LNCaP clone FGC (cell line): ENCODE data around the gene NLRC4.
"Not testable (repeated sequence)": the region's sequence is repeated elsewhere in the genome, so short reads cannot be mapped to it uniquely, and the experiment has no call there.

Experiments used
- DNase-seq: peaks from one replicate; pipeline ENCODE4 v3.0.0-alpha.2; 2011; ENCODE audit warnings: low read depth
- H3K4me3 ChIP-seq: 2 replicates; pipeline ENCODE4 v1.5.1; 2011; ENCODE audit warnings: mild to moderate bottlenecking, low read depth, low read length, control low read depth
- TF ChIP-seq, protein P1 (sequence below): IDR thresholded peaks from 2 replicates; pipeline ENCODE4 v1.5.1; 2012; ENCODE audit warnings: mild to moderate bottlenecking; ENCODE audit not compliant: control insufficient read depth, insufficient read depth; ENCODE audit errors: extremely low read depth

Gene NLRC4, protein sequence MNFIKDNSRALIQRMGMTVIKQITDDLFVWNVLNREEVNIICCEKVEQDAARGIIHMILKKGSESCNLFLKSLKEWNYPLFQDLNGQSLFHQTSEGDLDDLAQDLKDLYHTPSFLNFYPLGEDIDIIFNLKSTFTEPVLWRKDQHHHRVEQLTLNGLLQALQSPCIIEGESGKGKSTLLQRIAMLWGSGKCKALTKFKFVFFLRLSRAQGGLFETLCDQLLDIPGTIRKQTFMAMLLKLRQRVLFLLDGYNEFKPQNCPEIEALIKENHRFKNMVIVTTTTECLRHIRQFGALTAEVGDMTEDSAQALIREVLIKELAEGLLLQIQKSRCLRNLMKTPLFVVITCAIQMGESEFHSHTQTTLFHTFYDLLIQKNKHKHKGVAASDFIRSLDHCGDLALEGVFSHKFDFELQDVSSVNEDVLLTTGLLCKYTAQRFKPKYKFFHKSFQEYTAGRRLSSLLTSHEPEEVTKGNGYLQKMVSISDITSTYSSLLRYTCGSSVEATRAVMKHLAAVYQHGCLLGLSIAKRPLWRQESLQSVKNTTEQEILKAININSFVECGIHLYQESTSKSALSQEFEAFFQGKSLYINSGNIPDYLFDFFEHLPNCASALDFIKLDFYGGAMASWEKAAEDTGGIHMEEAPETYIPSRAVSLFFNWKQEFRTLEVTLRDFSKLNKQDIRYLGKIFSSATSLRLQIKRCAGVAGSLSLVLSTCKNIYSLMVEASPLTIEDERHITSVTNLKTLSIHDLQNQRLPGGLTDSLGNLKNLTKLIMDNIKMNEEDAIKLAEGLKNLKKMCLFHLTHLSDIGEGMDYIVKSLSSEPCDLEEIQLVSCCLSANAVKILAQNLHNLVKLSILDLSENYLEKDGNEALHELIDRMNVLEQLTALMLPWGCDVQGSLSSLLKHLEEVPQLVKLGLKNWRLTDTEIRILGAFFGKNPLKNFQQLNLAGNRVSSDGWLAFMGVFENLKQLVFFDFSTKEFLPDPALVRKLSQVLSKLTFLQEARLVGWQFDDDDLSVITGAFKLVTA

DNA sequence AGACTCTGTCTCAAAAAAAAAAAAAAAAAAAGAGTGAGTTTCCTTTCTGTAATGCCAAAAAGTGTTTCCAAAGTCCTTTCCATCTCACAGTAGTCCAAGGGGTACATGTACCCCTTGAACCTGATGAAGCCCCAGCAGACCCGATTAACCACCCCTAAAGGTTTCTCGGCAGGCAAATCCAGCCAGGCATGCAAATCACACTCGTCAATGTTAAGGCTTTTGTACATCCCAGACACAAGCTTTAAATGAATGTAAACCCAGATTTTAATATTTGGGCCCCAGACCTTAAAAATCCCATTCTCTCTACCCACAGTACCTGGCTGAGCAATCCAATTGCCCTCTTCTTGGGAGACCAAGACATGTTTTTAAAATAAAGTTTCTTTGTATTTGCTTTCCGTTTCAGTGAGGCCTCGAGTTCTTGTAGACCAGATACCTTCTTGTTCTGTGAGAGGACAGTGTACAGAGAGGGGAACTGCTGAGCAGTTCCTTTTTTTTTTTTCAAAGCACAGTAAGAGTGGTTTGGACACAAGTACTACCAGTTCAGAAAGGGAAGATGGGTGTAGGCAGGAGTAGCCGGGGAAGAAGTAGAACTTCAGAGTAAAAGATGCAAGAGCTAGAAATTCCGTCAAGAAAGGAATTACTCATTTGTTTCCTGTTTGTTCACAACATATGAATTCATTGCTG, at the start of gene NLRC4:
NLRC4 (minus strand) TSS at position 465 of the 684 bp plus-strand sequence. CDS start 8,111 bp downstream, outside the sequence.
- no peak for DNase-seq
- H3K4me3 ChIP-seq, result no peak within 1 kb of the TSS
- TF ChIP-seq, protein P1, sequence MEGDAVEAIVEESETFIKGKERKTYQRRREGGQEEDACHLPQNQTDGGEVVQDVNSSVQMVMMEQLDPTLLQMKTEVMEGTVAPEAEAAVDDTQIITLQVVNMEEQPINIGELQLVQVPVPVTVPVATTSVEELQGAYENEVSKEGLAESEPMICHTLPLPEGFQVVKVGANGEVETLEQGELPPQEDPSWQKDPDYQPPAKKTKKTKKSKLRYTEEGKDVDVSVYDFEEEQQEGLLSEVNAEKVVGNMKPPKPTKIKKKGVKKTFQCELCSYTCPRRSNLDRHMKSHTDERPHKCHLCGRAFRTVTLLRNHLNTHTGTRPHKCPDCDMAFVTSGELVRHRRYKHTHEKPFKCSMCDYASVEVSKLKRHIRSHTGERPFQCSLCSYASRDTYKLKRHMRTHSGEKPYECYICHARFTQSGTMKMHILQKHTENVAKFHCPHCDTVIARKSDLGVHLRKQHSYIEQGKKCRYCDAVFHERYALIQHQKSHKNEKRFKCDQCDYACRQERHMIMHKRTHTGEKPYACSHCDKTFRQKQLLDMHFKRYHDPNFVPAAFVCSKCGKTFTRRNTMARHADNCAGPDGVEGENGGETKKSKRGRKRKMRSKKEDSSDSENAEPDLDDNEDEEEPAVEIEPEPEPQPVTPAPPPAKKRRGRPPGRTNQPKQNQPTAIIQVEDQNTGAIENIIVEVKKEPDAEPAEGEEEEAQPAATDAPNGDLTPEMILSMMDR, result no peak

DNA sequence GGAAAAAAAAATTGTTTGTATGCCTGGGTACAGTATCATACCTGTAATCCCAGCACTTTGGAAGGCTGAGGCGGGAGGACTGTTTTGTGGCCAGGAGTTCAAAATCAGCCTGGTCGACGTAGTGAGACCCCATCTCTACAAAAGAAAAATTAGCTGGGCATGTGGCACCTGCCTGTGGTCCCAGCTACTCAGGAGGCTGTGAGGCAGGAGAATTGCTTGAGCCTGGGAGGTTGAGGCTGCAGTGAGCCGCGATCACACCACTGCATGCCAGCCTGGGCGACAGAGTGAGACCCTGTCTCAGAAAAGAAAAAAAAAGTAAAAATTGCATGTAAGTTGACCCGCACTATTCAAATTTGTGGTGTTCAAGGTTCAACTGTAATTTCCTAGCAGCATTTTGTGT, 45.9 kb upstream of the NLRC4 start:
- no peak overlapping the region for H3K4me3 ChIP-seq
- no peak for DNase-seq
- TF ChIP-seq, protein P1, result no peak

DNA sequence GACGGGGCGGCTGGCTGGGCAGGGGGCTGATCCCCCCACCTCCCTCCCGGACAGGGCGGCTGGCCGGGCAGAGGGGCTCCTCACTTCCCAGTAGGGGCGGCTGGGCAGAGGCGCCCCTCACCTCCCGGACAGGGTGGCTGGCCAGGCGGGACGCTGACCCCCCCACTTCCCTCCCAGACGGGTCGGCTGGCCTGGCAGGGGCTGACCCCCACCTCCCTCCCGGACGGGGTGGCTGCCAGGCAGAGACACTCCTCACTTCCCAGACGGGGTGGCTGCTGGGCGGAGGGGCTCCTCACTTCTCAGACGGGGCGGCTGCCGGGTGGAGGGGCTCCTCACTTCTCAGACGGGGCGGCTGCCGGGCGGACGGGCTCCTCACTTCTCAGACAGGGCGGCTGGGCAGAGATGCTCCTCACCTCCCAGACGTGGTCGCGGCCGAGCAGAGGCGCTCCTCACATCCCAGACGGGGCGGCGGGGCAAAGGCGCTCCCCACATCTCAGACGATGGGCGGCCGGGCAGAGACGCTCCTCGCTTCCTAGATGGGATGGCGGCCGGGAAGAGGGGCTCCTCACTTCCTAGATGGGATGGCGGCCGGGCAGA, 29.4 kb upstream of the NLRC4 start:
- H3K4me3 ChIP-seq, DNase-seq: not testable (repeated sequence)

DNA sequence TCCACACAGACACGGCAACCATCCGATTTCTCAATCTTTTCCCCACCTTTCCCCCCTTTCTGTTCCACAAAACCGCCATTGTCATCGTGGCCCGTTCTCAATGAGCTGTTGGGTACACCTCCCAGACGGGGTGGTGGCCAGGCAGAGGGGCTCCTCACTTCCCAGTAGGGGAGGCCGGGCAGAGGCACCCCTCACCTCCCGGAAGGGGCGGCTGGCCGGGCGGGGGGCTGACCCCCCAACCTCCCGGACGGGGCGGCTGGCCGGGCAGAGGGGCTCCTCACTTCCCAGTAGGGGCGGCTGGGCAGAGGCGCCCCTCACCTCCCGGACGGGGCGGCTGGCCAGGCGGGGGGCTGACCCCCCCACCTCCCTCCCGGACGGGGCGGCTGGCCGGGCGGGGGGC, 28.8 kb upstream of the NLRC4 start:
- H3K4me3 ChIP-seq, DNase-seq: not testable (repeated sequence)

DNA sequence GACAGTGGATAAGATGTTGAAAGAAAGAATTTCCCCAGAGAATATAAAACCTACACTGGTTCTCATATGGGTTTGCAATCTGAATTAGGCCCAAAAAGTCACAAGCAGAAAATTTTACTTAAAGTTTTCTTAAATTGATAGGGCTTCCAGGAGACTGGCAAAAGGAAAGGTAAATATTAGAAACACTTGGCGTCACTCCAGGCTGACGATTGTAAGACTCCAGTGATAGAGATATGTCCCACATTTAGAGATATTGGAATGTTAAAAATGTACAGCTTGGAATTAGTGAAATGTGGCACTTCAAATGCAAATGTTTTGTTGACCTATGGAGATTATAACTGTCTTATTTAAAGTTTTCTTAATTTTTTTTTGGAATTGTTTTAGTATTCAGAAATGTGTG, 27.1 kb upstream of the NLRC4 start:
- no peak overlapping the region for H3K4me3 ChIP-seq
- TF ChIP-seq, protein P1, result no peak
- no peak for DNase-seq

DNA sequence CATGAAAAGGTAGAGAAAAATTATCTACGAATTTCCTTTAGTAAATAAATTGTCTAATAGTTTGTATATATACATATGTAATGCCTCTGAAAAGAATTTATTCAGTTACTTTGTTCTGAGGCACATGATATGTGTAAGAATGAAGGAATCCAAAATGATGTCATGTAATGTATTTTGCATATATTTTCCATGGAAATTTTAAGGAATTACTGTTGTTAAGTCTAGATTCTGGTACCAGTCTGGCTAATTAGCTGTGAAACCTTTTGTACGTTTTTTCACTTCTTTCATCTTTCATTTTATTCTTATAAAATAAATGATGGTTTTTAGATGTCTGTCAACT, 25.3 kb upstream of the NLRC4 start:
- DNase-seq, result no peak
- TF ChIP-seq, protein P1, result no peak
- H3K4me3 ChIP-seq, result no peak overlapping the region

DNA sequence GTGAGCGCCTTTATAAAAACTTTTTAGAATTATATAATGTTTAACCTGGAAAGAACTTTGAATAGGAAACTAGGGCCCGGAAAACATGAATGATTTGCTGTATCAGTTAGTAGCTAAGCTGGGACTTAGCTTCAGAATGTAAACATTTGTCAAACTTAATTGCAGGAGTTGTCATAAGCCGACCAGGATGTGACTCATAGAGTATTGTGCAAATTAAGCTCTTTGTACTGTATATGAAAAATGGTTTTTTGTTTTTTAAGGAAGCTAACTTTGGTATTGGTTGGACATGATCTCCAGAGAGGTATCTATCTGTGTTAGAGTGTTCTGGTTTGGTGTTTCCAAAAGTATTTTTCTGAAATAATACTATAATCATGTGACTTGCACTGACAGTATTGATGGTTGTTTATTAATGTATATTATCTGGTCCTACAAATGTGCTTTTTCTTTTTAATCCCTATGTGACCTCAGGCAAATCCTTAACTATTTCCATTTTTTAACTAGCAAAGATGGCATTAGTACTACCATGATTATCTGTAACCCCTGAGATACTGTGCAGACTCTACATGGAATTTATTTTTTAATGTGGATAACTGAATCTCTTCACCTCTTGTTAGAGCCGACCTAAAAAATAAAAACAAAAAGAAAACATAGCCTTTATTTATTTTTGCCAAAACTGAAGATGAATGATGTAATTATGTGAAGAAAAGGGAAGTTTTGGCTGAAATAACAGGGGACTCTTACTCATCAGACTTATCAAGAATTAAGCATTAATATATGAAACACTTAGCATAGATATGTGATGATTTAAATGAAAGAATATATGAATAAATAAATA, 24.7 kb upstream of the NLRC4 start:
- DNase-seq, result no peak
- TF ChIP-seq, protein P1, result no peak

More for the DNA sequence above, 24.7 kb upstream of the NLRC4 start:
- H3K4me3 ChIP-seq, result no peak overlapping the region
